Upper lobe of right lung (tissue), 1 donor: ENCODE data around the gene RGS5. TPM values are rescaled to one million over a fixed set of nuclear protein-coding genes. Genes with fewer than 3 reads are reported as not detected.
"Not testable (repeated sequence)": the region's sequence is repeated elsewhere in the genome, so short reads cannot be mapped to it uniquely, and the experiment has no call there.

Experiments
- ATAC-seq: fragments of 200-7000 bp; cut with Tn5 transposase; one replicate; pipeline ENCODE4 v1.9.1; 2020; ENCODE audit warnings: mild to moderate bottlenecking, moderate library complexity
- DNase-seq: peaks from one replicate; pipeline ENCODE4 v3.0.0-alpha.2; 2020
- H3K27ac ChIP-seq: fragments of 200-600 bp; one replicate; pipeline ENCODE4 v1.8.0; 2022
- H3K27me3 ChIP-seq: fragments of 200-600 bp; one replicate; pipeline ENCODE4 v1.8.0; 2022; ENCODE audit warnings: mild to moderate bottlenecking
- H3K36me3 ChIP-seq: fragments of 200-600 bp; one replicate; pipeline ENCODE4 v1.8.0; 2022
- H3K4me1 ChIP-seq: fragments of 200-600 bp; one replicate; pipeline ENCODE4 v1.8.0; 2022
- H3K4me3 ChIP-seq: fragments of 200-600 bp; one replicate; pipeline ENCODE4 v1.8.0; 2022; ENCODE audit warnings: mild to moderate bottlenecking
- H3K9me3 ChIP-seq: fragments of 200-600 bp; one replicate; pipeline ENCODE4 v1.8.0; 2022
- intact Hi-C: fragments of 100-400 bp; cut with DNase I; formaldehyde crosslinking; loops from one replicate; pipeline ENCODE4 v1.11.0; 2022
- long read RNA-seq: library from polyadenylated mRNA; unstranded; transcript quantifications from one replicate; pipeline ENCODE4 v2.0.0, GENCODE V29; 2021
- total RNA-seq: library from RNA; stranded (reverse); fragmentation: NEBNext Ultra II Directional; extraction: Animal tissue kit (Norgen Biotek cat#: 25700); gene quantifications from one replicate; pipeline ENCODE4 v1.2.1, GENCODE V29; 2021
- TF ChIP-seq, protein P1 (sequence below): fragments of 200-600 bp; IDR thresholded peaks from one replicate; pipeline ENCODE4 v1.8.0; 2022; ENCODE audit warnings: antibody characterized with exemption
- donor health status: DM: no; HTN: yes; CAD: no; lungs with severe emphysema.

RGS5 gene
- total RNA-seq, result 93.1 TPM
- long read RNA-seq, full-length matches to known transcripts, result 59 of 76 reads
- long read RNA-seq, partial matches to known transcripts, result 2 of 76 reads
- long read RNA-seq, other reads (novel, unspliced or antisense), result 15 of 76 reads

GRCh38 chr1:163202833-163203451 lies at the start of gene RGS5:
RGS5 (minus strand) TSS chr1:163202916; CDS start chr1:163202835, 81 bp downstream.
- intact Hi-C loops, result no loop called here
- no peak within 1 kb of the TSS for H3K27ac ChIP-seq
- peak; percentile 62 for ATAC-seq

GRCh38 chr1:163250382-163250974 lies 47.8 kb upstream of the RGS5 start:
- Histone ChIP-seq H3K27me3 (no peaks in the 10 kb centered on the region), H3K4me1 (no peaks in the 10 kb centered on the region), H3K9me3 (no peaks in the 10 kb centered on the region), H3K36me3 (no peaks in the 10 kb centered on the region), H3K4me3 (no peak overlapping the region), H3K27ac (no peak overlapping the region)
- TF ChIP-seq, protein P1, sequence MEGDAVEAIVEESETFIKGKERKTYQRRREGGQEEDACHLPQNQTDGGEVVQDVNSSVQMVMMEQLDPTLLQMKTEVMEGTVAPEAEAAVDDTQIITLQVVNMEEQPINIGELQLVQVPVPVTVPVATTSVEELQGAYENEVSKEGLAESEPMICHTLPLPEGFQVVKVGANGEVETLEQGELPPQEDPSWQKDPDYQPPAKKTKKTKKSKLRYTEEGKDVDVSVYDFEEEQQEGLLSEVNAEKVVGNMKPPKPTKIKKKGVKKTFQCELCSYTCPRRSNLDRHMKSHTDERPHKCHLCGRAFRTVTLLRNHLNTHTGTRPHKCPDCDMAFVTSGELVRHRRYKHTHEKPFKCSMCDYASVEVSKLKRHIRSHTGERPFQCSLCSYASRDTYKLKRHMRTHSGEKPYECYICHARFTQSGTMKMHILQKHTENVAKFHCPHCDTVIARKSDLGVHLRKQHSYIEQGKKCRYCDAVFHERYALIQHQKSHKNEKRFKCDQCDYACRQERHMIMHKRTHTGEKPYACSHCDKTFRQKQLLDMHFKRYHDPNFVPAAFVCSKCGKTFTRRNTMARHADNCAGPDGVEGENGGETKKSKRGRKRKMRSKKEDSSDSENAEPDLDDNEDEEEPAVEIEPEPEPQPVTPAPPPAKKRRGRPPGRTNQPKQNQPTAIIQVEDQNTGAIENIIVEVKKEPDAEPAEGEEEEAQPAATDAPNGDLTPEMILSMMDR, result no peak
- ATAC-seq (no peak), DNase-seq (no peak)
- intact Hi-C loops, result no loop called here

More at GRCh38 chr1:163202833-163203451, at the start of gene RGS5:
- H3K4me3 ChIP-seq, result peak within 1 kb of the TSS; percentile 17
- H3K4me1 ChIP-seq, result peaks cover 4% of the 10 kb centered on the region
- H3K9me3 ChIP-seq, result no peaks in the 10 kb centered on the region
- no peak for DNase-seq
- no peaks in the 10 kb centered on the region for H3K27me3 ChIP-seq
- TF ChIP-seq, protein P1, result no peak
- H3K36me3 ChIP-seq, result no peaks in the 10 kb centered on the region

- Histone ChIP-seq H3K36me3 (no peaks in the 10 kb centered on the region), H3K27me3 (no peaks in the 10 kb centered on the region), H3K27ac (no peak overlapping the region), H3K4me1 (no peaks in the 10 kb centered on the region), H3K9me3 (no peaks in the 10 kb centered on the region), H3K4me3 (no peak overlapping the region)
- DNase-seq (no peak), ATAC-seq (no peak)
- intact Hi-C loops, result no loop called here
- TF ChIP-seq, protein P1, result no peak
Measured at GRCh38 chr1:163248064-163248463, 45.3 kb upstream of the RGS5 start.

- H3K4me1 ChIP-seq, H3K9me3 ChIP-seq, DNase-seq, H3K36me3 ChIP-seq, H3K27ac ChIP-seq, H3K4me3 ChIP-seq, intact Hi-C loops, ATAC-seq, H3K27me3 ChIP-seq: not testable (repeated sequence)
Measured at GRCh38 chr1:163244648-163245047, 41.9 kb upstream of the RGS5 start.

DNA sequence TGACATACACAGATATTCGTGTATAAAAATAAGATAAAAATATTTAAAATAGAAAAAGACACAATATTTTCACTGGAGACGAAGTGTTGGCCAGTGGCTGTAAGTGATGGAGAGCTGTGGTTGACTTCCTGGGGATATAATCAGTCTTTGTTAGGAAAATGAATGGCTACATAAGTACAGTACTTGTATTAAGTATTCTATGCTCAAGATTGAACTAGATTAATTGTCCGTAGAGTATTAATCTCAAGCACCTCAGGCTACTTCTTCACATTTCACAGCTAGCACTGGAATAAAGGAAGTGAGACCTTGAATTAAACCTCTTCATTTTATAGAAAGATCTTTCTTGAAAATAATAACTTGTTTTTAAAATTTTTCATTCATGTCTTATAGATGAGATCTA lies 39.0 kb upstream of the RGS5 start:
- no peak overlapping the region for H3K4me3 ChIP-seq
- H3K27ac ChIP-seq, result no peak overlapping the region
- no peaks in the 10 kb centered on the region for H3K9me3 ChIP-seq
- no peaks in the 10 kb centered on the region for H3K4me1 ChIP-seq
- H3K27me3 ChIP-seq, result no peaks in the 10 kb centered on the region
- DNase-seq, result no peak
- TF ChIP-seq, protein P1, result no peak
- no peaks in the 10 kb centered on the region for H3K36me3 ChIP-seq
- ATAC-seq, result no peak
- intact Hi-C loops, result no loop called here

DNA sequence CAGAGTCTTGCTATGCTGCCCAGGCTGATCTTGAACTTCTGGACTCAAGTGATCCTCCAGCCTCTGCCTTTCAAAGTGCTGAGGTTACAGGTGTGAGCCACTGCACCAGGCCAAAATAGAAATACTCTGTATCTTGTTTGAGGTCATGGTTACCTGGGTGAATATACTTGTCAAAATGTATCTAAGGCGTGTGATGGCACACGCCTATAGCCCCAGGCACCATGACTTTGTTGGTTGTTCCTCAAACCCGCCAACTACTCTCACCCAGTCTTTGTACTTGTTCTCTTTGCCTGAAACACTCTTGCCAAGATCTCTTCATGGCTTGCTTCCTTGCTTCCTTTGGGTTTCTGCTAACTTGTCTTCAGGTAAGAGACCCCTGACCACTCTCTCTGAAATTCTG lies 38.0 kb upstream of the RGS5 start:
- TF ChIP-seq, protein P1, result no peak
- H3K27ac ChIP-seq, result no peak overlapping the region
- ATAC-seq (no peak), DNase-seq (no peak)
- H3K4me3 ChIP-seq, result no peak overlapping the region
- H3K36me3 ChIP-seq, result no peaks in the 10 kb centered on the region
- intact Hi-C loops, result no loop called here
- no peaks in the 10 kb centered on the region for H3K27me3 ChIP-seq
- H3K9me3 ChIP-seq, result no peaks in the 10 kb centered on the region
- no peaks in the 10 kb centered on the region for H3K4me1 ChIP-seq

GRCh38 chr1:163233643-163234042 lies 30.9 kb upstream of the RGS5 start:
- H3K4me3 ChIP-seq, H3K4me1 ChIP-seq, intact Hi-C loops, ATAC-seq, H3K27ac ChIP-seq, H3K36me3 ChIP-seq, H3K27me3 ChIP-seq, H3K9me3 ChIP-seq, DNase-seq: not testable (repeated sequence)
